ENCODE measurements around the gene FATE1. TPM values are rescaled to one million over a fixed set of nuclear protein-coding genes. Genes with fewer than 3 reads are reported as not detected.

Gene FATE1
- total and polyA plus RNA-seq, 12 donors: 0.29 to 25.6 (median 0.61) TPM; not detected in 5

DNA sequence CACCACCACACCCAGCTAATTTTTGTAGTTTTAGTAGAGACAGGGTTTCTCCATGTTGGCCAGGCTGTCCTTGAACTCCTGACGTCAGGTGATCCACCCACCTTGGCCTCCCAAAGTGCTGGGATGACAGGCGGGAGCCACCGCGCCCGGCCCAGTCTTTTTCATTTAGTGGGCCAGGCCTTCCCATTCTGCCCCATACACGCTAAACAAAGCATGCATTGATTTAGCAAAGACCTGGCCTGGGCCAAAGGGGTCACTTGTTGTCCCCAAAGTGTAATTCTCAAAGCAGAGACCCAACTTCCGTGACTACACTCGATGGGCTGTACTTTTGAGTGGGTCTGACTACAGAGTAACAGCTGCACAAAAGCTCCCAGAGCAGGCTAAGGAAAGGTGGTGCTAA is 47.9 kb downstream of the FATE1 start:
- no peak overlapping the region for H3K4me3 ChIP-seq
- WGBS, 4 donors: 68 to 92% (median 86%) methylated on average over 2 to 8 of the region's 8 CpGs
- no peaks in the 10 kb centered on the region for H3K36me3 ChIP-seq (replicated peaks in 1 of 2)
- TF ChIP-seq, protein P1, sequence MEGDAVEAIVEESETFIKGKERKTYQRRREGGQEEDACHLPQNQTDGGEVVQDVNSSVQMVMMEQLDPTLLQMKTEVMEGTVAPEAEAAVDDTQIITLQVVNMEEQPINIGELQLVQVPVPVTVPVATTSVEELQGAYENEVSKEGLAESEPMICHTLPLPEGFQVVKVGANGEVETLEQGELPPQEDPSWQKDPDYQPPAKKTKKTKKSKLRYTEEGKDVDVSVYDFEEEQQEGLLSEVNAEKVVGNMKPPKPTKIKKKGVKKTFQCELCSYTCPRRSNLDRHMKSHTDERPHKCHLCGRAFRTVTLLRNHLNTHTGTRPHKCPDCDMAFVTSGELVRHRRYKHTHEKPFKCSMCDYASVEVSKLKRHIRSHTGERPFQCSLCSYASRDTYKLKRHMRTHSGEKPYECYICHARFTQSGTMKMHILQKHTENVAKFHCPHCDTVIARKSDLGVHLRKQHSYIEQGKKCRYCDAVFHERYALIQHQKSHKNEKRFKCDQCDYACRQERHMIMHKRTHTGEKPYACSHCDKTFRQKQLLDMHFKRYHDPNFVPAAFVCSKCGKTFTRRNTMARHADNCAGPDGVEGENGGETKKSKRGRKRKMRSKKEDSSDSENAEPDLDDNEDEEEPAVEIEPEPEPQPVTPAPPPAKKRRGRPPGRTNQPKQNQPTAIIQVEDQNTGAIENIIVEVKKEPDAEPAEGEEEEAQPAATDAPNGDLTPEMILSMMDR (IDR thresholded peaks at IDR 0.05): no peak
- no peak for TF ChIP-seq POLR2A (IDR thresholded peaks at IDR 0.05)
- H3K27ac ChIP-seq: no peak overlapping the region
- no peak for DNase-seq
- no peaks in the 10 kb centered on the region for H3K4me1 ChIP-seq (replicated peaks in 1 of 2)
- H3K27me3 ChIP-seq: peaks cover 6% of the 10 kb centered on the region
- H3K9me3 ChIP-seq (replicated peaks in 1 of 3): no peaks in the 10 kb centered on the region
- intact Hi-C loops (cut with DNase I): no loop called here

DNA sequence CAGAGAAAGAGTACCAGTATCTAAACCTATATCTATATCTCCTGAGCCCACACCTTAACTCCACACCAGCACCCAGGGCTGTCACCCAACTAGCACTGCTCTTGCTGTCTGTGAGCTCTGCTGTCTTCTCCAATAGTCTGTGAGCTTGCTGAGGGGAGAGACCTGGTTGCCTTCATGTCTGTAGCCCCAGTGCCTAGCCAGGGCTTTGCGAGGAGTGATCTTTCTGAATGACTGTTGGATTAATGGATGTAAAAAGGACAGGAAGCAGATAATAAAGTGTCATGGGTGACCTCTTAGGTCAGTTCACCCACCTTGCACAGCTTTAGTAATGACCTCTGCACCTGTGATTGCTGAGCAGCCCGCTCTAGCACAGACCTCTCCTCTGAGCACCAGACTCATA is 49.2 kb downstream of the FATE1 start:
- H3K4me1 ChIP-seq (replicated peaks in 1 of 2): no peaks in the 10 kb centered on the region
- intact Hi-C loops (cut with DNase I): no loop called here
- H3K27me3 ChIP-seq: peaks cover 6% of the 10 kb centered on the region
- WGBS, 4 donors: 67 to 89% (median 74%) methylated on average over 1 to 2 of the region's 2 CpGs
- no peak overlapping the region for H3K4me3 ChIP-seq
- no peak overlapping the region for H3K27ac ChIP-seq
- DNase-seq: no peak
- H3K9me3 ChIP-seq (replicated peaks in 1 of 3): no peaks in the 10 kb centered on the region
- TF ChIP-seq, protein P1 (IDR thresholded peaks at IDR 0.05): no peak
- TF ChIP-seq POLR2A (IDR thresholded peaks at IDR 0.05): no peak
- no peaks in the 10 kb centered on the region for H3K36me3 ChIP-seq (replicated peaks in 1 of 2)

DNA sequence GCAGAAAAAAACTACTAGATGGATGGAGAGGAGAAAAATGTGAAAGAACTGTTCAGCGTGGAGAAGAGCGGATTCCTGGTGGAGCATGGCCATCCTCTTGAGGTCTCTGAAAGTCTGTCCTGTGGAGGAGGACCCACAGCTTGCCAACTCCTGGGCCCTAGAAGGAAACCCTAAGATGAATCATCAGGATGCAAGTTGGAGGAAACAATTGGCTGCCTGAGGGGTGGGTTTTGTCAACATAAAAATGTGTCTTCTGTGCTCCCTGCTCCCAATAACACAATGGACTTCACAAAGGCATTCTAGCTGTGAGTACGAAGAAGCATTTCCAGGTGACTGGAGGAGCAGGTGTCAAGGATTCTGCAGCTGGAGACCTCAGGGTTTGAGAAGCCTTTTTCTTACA is 55.9 kb downstream of the FATE1 start:
- Histone ChIP-seq H3K36me3 (replicated peaks in 1 of 2) (no peaks in the 10 kb centered on the region), H3K9me3 (replicated peaks in 1 of 3) (no peaks in the 10 kb centered on the region), H3K4me1 (replicated peaks in 1 of 2) (no peaks in the 10 kb centered on the region), H3K27ac (no peak overlapping the region), H3K27me3 (no peaks in the 10 kb centered on the region), H3K4me3 (no peak overlapping the region)
- TF ChIP-seq, protein P1 (IDR thresholded peaks at IDR 0.05): no peak
- TF ChIP-seq POLR2A (IDR thresholded peaks at IDR 0.05): no peak
- DNase-seq: no peak
- 74 to 93% (median 84%) methylated on average over 3 of the region's 3 CpGs for WGBS, 4 donors
- intact Hi-C loops (cut with DNase I): no loop called here

Other genes with a start within 250 kb of the FATE1 start
- under 1 TPM in 1 of 9 donors, not detected in 8; 0.17 TPM for gene PASD1, start 152.4 kb upstream of the FATE1 start, total RNA-seq
- not detected for gene PASD1, start 152.4 kb upstream of the FATE1 start, polyA plus RNA-seq
- 1 to 10 TPM in 1 of 9 donors, under 1 TPM in 7, not detected in 1; under 0.01 to 8.7 (median 0.29) TPM for gene PRRG3, start 20.6 kb upstream of the FATE1 start, total RNA-seq
- under 1 TPM; 0.07 to 0.84 (median 0.24) TPM for gene PRRG3, start 20.6 kb upstream of the FATE1 start, polyA plus RNA-seq
- gene CNGA2, start 18.7 kb downstream of the FATE1 start, total RNA-seq: not detected
- gene CNGA2, start 18.7 kb downstream of the FATE1 start, polyA plus RNA-seq: not detected
- not detected for gene MAGEA4, start 196.9 kb downstream of the FATE1 start, total RNA-seq
- not detected for gene MAGEA4, start 196.9 kb downstream of the FATE1 start, polyA plus RNA-seq

Measured in adrenal gland (tissue), 12 donors.